Measurements from ENCODE around the gene LRRK2.
"Not testable (repeated sequence)": the region's sequence is repeated elsewhere in the genome, so short reads cannot be mapped to it uniquely, and the experiment has no call there.

LRRK2 gene

DNA sequence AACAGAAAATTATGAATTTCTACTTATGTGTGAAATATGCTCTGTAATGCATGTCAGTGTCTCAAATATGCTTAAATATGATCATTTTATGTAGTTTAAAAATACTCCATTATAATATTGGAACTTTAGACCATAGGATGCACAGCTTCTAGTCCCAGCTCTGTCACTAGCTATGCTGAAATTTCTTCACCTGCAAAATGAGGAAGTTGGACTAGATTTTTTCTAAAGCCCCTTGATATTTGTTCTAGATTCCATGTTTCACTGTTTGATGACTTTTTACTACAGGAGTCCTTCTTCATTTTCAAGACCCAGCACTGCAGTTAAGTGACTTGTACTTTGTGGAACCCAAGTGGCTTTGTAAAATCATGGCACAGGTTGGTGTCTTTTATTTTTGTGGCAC is 90.1 kb downstream of the LRRK2 start:
- DNase-seq (ENCODE audit: low read depth in 3 of 3), result no peak

DNA sequence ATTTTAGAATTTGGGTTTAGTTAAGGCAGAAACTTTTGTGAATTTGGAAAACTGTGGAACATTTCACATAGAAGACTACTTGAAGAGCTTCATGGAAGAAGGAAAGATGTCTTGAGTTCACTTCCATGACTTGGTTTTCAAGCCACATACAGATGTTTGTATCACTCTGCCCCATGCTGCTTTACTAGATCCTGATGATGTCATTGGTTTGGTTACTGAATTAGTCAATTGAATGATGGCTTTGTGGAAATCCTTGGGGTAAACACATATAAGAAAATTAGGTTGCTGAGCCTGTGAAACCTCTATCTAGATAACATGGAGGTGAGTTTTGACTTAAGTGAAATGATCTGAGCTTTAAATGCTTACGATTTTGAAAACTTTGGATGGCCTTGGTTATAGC is 90.6 kb downstream of the LRRK2 start:
- DNase-seq (ENCODE audit: low read depth in 3 of 3), result no peak

DNA sequence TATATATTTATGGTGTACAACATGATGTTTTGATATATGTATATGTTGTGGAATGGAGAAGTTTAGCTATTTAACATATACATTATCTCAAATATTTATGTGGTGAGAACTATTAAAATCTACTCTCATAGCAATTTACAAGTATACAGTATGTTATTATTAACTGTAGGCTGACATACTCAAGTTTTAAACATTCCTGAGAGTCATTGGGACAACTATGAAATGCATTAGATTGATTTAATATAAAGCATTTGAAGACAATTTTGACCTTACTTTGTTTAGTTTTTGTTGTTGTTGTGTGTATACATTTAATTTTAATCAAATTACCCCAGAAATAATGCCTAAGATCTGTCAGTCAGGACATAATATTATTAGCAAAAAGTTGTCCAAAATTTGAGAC is 99.5 kb downstream of the LRRK2 start:
- no peak for DNase-seq (ENCODE audit: low read depth in 3 of 3)

DNA sequence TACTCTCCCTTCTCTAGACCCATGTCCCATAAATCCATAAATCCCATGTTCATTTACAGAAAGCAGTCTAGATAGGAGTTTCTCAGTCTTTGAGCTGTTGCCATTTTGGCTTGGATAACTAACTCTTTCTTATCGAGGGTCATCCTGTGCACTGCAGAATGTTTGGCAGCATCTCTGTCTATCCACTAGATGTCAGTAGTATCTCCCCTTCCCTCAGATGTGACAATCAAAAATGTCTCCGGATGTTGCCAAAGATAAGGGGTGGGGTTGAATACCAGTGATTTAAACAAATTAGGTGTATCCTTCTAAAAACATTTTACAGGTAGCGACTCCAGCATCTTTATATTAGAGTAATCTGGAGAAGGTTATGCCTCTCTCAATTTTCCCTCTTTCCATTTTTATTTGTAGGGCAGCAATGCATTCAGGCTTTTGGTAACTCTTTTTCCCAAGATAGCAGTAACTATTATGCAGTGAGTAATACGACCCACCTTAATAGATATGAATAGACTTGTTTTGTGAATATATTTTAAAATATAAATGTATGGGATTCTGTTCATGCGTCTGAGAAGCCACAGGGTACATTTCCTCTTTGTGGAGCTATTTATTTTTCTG is 100.7 kb downstream of the LRRK2 start:
- DNase-seq (ENCODE audit: low read depth in 3 of 3), result no peak

DNA sequence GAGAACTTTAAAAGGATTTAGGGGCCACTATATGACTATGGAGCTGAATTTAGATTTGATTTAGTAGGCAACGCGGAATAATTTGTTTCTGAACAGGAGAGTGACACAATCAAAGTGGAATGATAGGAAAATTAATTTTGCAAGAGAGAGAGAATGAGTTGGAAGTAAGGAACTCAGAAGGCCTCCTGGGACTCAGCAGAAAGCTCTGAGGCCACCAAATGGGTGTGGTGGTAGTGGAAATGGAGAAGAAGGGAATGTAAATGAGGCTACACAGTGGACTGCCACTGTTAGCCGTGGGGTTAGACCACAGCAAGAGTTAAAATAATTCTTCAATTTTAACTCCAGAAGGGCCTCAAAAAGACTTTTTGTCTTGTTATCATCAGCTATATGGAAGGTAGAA is 102.7 kb downstream of the LRRK2 start:
- DNase-seq (ENCODE audit: low read depth in 3 of 3), result no peak

DNA sequence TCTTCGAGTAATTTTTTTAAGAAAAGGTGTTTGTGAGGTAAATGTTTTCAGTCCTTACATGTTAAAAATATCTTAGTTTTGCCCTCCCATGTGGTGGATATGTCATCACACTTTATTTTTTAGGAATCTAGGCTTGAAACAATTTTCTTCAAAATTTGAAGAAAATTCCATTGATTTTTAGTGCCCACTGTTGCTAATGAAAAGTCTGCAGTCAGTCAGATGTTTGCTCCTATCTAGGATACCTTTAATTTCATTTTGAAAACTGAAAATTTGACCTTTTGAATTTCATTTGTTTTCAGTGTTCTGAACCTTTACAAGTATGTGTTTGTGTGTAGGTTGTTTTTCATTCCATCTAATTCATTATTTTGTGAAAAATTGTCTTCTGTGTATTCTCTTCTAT is 105.4 kb downstream of the LRRK2 start:
- DNase-seq (ENCODE audit: low read depth in 3 of 3), result no peak

DNA sequence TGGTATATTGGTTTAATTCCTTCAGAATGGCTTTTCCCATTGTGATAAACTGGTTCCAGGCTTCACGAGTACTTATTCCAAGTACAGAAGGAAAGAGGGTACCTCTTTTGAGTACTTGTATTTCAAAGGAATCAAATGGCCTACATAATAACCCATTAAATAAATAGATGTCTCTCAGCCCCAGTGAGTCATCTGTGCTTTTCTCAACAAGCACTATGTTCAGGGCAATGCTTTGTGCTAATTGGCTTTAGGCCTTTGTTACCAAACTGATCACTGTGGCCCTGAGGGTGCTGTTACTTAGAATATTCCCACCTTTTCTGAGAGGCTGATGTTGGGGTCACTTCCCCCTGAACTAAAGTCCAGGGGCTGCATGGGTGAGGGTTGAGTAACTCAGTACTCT is 107.1 kb downstream of the LRRK2 start:
- DNase-seq (ENCODE audit: low read depth in 3 of 3), result no peak

DNA sequence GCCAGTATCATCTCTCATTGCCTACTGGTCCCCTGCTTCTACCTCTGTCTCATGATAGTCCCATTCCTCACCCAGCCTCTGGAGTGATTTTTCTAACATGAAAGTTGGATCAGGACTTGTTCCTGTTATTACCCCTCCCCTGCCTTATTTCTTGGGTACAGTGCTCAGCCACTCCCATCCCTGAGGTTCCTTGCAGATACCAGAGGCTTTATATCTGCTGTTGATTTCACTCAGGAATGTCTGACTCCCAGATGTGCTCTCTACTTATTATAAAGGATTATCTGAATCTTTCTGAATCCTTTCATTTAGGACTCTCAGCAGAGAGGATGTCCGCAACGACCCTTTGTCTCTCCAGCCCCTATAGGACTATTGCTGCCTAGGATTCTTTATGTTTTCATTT is 111.2 kb downstream of the LRRK2 start:
- no peak for DNase-seq (ENCODE audit: low read depth in 3 of 3)

DNA sequence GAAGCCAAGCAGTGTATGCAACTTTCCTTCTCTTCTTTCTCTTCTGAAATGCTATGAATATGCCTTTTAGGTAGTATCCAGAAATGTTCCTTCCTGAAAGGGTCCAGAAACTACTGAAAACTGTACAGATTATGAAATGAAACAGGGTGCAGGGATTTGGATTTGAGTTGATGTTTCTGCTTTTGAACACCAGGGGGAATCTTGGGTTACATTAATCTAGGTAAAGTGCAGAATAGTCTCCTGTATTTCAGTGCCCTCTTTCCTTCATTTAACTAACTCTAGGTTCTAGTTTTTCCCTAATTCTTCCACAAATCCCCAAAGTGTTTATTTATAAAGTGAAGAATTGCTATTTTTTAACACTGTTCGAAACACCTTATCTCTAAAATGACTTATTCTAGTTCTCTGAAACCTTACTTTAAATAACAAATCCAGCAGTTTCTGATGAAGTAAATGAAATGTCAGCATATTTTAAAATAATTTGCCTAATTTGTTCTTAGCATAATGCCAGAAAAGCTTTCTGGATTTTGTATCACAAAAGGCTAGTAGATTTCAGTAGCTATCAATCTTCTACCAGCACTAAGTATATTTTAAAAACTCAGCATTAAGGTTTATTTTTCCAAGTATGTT is 111.9 kb downstream of the LRRK2 start:
- DNase-seq (ENCODE audit: low read depth in 3 of 3), result no peak

DNA sequence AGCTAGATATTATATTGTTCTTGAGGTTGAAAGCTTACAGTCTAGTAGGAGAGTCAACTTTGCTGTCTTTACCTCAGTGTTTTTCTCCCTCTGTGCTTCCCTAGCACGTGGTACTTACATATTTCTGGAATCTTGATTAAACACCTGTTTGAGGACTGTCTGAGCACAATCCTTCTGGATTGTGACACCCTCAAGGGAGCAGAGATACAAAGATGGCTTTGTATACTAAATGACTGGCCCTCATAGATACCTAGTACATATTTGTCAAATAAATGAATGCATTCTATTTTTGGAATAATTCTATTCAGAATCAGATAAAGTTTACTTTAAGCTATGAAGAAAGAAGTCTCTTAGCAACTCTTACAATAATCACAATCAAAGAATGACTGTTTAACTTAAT is 113.3 kb downstream of the LRRK2 start:
- no peak for DNase-seq (ENCODE audit: low read depth in 3 of 3)

DNA sequence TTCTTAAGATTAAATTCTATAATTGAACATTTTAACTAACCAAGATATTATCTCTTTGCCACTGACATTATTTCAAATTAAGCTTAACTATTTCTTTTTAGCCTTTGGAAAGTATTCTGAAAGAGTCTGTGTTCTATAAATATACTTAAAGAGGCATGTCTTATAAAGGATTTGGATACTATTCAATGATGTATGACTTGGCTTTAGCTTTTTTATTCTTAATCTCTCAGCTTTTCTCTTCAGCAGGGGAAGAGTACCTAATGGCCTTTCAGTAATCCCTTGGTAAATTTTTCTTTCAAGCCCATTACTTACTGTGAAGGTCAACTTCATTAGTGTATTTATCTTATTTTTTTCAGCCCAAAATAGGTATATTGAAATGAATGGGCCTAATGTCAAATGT is 113.8 kb downstream of the LRRK2 start:
- DNase-seq (ENCODE audit: low read depth in 3 of 3), result no peak

DNA sequence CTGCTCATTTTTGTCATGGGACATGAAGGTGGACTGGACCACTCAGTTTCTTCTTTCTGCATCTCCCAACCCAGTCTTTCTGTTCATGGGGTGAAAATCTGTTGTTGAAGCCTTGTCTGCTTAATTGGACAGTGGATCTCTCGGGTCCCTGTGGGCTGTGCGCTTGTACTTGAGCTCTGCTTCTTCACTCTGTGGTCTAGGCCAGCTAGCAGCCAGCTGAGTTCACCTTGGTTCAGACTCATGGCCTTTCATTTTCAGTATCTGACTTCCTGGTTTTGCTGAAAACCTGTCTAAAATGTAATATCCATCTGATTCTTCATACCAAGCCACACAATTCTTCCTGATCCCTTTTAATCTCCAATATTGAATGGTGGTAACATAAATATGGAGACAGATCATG is 117.2 kb downstream of the LRRK2 start:
- no peak for DNase-seq (ENCODE audit: low read depth in 3 of 3)

DNA sequence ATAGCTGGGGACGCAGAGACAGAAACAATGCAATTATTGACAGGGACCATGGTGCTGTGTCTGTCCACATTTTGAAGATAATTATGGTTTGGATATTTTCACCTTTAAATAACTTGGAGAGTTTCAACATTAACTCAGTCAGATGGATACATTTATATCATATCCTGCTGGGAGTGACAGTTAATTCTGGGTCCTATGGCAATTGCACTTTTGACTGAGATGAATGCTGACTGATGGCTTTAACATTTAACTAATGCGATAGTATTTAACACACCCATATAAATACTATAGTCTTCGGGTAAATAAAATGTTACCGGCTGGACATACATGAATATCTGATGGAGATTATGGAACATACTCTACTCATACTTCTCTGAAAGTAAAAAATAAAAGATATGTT is 118.3 kb downstream of the LRRK2 start:
- DNase-seq (ENCODE audit: low read depth in 3 of 3), result no peak

DNA sequence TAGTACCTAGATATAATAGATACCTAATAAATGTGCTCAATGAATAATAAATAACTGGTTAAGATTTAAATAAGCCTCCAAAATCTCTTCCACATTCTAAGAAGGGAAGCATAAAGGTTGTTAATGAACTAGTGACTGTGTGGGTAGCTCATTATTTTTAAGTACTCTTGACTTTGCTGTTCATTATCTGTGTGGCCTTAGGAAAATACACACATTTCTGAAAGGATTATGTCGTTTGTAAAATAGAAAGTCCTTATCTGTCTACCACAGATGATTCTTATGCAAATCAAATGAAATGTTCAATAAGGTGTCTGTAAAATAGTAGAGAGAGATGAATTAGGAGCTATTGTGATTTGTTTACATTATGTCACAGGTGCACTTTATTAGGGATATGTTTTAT is 119.5 kb downstream of the LRRK2 start:
- no peak for DNase-seq (ENCODE audit: low read depth in 3 of 3)

DNA sequence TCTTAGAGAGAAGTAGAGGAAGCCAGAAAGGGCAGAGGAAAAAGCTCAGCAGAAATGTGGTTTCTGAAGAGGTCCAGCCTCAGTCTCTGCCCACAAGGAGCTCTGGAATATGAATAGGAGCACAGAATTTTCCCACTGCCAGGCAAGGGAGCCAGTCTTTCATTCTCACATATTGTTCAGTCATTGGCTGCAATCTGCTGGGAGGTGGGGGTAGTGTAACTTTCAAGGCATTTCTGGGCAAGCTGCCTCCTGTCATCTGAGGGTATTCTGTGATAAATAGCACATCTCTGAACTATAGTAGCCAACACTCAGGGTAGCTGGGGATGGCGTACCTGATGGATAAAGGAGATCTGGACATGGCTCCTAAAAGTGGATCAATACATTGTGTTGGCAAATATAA is 127.2 kb downstream of the LRRK2 start:
- no peak for DNase-seq (ENCODE audit: low read depth in 3 of 3)

DNA sequence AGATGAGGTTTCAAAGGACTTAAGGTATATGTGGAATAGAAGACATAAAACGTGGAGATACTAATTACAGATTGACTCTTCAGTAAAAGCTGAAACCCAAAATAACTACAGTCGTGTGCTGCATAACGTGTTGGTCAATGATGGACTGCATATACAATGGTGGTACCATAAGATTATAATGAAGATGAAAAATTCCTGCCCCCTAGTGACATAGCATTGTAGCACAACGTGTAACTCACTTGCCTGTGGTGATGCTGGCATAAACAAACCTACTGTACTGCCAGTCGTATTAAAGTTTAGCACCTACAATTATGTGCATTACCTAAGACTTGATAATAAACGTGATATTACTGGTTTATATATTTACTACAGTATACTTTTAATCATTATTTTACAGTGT is 150.3 kb downstream of the LRRK2 start:
- DNase-seq (ENCODE audit: low read depth in 3 of 3), result no peak

DNA sequence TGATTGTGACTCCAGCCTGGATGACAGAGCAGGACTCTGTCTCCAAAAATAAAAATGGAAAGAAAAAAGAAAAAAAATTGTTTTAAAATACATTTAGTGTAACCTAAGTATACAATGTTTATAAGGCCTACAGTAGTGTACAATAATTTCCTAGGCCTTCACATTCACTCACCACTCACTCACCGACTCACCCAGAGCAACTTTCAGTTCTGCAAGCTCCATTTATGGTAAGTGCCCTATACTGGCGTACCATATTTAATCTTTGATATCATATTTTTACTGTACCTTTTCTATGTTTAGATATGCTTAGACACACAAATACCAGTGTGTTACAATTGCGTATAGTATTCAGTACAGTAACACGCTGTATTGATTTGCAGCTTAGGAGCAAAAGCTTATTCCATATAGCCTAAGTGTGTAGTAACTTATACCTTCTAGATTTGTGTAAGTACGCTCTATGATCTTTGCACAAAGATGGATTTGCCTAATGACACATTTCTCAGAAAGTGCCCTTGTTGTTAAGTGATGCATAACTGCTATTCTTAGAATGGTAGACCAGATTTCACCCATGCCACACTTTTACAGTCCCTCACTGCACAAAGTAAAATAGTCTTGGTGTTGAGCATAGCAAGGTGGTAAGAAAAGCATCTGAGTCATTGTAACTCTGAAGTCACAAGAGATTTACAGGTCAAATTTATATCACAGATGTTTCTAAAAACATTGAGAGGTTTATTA is 151.9 kb downstream of the LRRK2 start:
- no peak for DNase-seq (ENCODE audit: low read depth in 3 of 3)

DNA sequence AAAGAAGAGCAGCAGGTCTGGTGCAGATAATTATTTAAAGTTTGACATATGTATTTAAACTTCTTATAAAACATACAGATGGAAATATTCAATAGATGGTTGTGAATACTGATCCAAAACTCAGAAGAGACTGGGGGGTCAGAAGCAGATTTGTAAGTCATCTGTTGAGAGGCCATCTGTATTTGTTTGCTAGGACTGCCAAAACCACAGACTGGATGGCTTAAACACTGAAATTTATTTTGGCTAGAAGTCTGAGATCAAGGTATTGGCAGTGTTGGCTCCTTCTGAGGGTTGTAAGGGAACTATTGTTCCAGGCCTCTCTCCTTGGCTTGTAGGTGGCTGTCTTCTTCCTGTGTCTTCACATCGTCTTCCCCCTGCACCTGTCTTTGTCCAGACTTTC is 153.9 kb downstream of the LRRK2 start:
- no peak for DNase-seq (ENCODE audit: low read depth in 3 of 3)

DNA sequence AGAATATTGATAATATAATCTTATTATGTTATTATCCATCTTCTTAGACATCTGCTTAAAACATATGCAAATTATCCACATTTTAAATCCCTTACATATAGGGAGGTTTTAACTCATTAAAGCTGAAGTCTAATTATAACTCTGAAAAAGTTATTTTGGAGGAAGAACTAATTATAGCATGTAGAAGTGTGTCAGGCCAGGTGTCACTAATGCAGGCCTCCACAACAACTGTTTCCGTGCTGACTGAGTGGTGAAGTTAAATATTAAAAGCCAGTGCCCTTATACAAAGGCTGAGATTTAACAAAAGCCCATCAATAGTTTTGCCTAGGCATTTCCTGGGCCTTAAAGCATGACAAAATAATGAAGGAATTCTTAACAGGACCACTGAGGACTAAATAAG is 157.4 kb downstream of the LRRK2 start:
- DNase-seq (ENCODE audit: low read depth in 3 of 3), result no peak

DNA sequence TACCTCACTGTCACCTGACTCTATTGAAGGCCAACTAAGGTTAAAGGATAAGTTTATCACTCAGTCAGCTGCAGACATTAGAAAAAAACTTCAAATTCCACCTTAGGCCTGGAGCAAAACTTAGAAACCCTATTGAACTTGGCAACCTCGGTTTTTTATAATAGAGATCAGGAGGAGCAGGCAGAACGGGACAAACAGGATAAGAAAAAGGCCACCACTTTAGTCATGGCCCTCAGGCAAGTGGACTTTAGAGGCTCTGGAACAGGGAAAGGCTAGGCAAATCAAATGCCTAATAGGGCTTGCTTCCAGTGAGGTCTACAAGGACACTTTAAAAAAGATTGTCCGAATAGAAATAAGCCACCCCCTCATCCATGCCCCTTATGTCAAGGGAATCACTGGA is 162.5 kb downstream of the LRRK2 start:
- not testable (repeated sequence) for DNase-seq (ENCODE audit: low read depth in 3 of 3)

DNA sequence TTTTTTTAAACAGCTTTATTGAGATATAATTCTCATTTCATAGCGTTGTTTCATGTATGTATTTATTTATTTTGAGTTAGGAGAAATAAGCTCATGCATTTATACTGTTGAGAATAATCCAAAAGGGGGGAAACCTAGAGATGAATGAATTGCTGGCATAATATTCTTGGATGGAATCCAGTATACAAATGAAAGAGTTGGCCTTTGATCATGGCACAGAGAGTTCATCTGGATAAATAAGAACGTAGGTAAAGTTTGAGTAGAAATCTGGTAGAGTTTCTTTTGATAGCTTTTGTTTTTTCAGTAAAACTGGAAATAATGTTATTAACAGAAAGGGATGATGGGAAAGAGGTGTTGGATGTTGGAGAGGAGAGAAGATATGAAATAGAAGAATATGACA is 166.2 kb downstream of the LRRK2 start:
- DNase-seq (ENCODE audit: low read depth in 3 of 3), result no peak

DNA sequence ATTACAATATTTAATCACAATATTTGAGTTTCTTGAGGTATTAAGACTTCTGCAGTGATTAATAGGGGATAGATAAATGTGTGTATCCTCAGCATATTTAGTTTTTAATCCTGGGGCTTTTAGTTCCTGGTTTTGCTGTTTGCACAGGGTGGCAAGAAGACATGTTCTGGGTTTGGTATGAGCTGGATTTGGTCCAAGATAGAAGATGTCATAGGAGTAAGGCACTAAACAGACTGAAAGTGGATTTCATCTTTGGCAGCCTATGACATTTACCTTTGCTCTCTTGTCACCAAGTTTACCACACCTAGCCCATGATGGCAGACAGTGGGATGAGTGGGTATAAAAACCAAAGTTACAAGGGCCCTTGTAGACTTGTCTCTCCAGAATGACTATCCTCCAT is 168.2 kb downstream of the LRRK2 start:
- DNase-seq (ENCODE audit: low read depth in 3 of 3), result no peak

DNA sequence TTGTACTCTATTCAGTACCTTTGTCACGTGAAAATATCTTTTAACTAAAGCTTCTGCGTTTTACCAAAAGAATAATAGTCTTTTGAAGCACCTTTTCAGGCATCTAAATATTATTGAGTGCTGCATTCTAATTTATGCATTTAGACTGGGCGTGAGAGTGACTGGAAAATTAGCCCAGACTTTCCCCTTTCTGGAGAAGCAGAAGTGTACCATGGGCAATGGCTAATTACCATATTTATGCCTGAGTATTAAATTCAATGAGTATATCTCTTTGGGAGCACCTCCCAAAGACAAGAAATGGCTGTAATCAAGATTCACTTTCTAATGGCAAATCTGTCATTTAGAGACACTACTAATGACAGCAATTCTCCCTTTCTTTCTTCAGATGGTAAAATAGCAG is 174.9 kb downstream of the LRRK2 start:
- no peak for DNase-seq (ENCODE audit: low read depth in 3 of 3)

DNA sequence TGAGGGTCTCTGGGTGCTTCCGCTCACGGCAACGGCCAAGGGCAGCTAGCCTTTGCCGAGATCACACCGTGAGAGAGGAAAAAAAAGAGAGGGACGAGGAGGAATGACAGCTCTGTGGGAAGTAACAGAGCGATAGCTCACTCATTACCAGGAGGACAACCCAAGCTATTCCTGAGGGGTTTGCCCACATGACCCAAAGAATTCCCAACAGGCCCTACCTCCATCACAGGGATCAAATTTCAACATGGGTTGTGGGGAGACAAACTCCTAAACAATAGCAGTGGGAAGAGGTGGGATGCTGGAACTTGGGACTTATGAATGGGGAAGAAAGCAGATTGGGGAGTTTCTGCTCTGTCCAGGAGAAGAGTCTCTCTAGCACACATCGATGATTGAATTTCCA is 180.6 kb downstream of the LRRK2 start:
- no peak for DNase-seq (ENCODE audit: low read depth in 3 of 3)
